Subcutaneous abdominal adipose tissue (tissue), 5 donors: ENCODE results near the gene YIPF1.

ENCODE experiments used
- H3K27ac ChIP-seq: one replicate; pipeline ENCODE4 v1.7.0; 2013; ENCODE audit warnings: low read depth, mild to moderate bottlenecking, inconsistent platforms, low read length, moderate library complexity
- H3K27me3 ChIP-seq, 5 donors: one replicate each; pipeline ENCODE4 v1.7.0; 2013; ENCODE audit warnings: low read length in 5 of 5, inconsistent platforms in 1 of 5; ENCODE audit not compliant: control insufficient read depth in 5 of 5, insufficient read depth in 4 of 5
- H3K36me3 ChIP-seq, 5 donors: one replicate each; pipeline ENCODE4 v1.7.0; 2013; ENCODE audit warnings: low read length in 5 of 5; ENCODE audit not compliant: control insufficient read depth in 5 of 5, insufficient read depth in 5 of 5
- H3K4me1 ChIP-seq, 5 donors: one replicate each; pipeline ENCODE4 v1.7.0; 2013; ENCODE audit warnings: low read length in 5 of 5, mild to moderate bottlenecking in 3 of 5, moderate library complexity in 1 of 5; ENCODE audit not compliant: control insufficient read depth in 5 of 5, insufficient read depth in 5 of 5
- H3K4me3 ChIP-seq, 5 donors: one replicate each; pipeline ENCODE4 v1.7.0; 2013; ENCODE audit warnings: low read length in 5 of 5, low read depth in 1 of 5
- H3K9ac ChIP-seq, 5 donors: one replicate each; pipeline ENCODE4 v1.7.0; 2013; ENCODE audit warnings: low read length in 5 of 5, mild to moderate bottlenecking in 4 of 5, moderate library complexity in 3 of 5
- H3K9me3 ChIP-seq, 5 donors: one replicate each; pipeline ENCODE4 v1.7.0; 2013; ENCODE audit warnings: low read length in 5 of 5; ENCODE audit not compliant: control insufficient read depth in 5 of 5
- donor health status: healthy.
- donor health status: healthy.
- donor health status: healthy.
- donor health status: healthy.
- donor health status: healthy.

Gene YIPF1

DNA sequence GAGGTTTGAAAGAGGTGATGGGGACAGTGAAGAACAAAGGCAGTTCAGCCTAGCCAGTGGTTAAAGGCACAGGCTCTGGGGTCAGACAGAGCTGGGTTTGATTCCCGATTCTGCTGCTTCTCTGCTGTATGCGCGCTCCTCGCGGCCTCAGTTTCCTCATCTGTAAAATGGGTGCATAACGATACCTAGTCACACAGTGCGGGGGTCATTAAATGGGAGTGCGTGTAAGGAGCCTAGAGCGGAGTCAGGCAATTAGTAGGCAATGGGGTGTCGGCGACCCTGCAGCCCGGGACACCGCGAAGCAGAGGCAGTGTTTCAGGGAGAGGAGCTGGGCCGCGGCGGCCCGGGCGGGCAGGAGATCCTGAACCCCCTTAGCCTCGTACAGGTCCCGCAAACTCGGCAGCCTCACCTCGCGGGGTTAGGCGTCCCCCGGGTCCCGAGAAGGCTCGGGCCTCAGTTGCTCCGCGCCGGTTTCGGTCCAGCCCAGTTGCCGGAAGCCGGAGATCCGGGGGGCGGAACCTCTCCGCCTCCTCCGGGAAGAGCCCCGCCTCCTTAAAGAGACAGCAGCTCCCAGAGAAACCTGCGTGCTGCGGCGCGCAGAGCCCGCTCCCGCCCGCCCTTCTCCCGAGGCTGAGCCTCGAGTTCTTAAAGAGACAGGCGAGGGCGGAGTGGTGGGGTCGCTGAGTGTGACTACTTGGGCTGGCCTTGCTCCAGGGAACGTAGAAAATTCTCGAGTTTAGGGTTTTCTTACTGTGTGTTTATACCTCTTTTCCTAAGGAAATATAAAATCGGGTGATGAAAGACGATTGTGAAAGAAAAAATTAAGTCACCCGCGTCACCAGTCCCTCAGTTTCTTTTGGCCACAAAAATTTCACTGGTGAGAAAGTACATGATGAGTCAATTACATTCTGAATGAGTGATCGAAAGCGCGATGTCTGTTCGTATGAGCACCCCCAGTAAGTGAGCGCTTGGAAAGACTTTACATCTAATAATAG is at the start of gene YIPF1:
TSS of gene YIPF1 (minus strand) at position 494 of the 995 bp plus-strand sequence. CDS start 860 bp downstream, outside the sequence.
- Histone ChIP-seq H3K27ac (peak within 1 kb of the TSS; percentile 77), H3K27me3 (no peaks in the 10 kb centered on the region), H3K9ac (peak within 1 kb of the TSS; percentile 23 to 92 (median 85))

DNA sequence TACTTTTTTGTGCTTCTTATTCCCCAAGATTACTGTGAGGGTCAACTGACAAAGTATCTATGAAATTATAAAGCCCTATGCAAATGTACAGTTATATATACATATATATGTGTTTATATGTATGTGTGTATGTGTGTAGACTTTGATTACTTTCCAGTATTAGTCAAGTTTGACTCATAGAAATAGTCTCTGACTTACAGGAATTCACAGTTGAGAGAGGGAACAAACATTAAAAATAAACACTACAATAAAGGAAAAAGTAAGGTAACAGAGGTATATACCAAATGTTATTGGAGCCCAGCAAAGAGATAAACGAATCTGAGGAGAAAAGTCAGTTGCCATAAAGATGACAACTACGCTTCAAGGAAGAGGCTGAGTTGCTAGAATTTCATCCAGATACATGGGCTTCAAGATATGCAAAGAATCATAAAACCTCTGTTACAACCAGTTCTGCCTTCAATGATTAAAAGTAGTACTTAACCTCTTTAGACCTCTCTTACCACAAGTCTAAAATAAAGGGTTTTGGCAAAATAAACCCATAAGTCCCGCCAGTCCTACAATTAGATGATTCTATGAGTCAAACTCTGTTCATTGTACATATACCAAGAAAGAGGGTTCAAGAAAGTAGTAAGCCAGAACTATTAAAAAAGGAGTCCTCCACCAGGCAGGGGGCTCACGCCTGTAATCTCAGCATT is 48.7 kb upstream of the YIPF1 start:
- no peak overlapping the region for H3K4me3 ChIP-seq
- no peak overlapping the region for H3K9ac ChIP-seq
- peaks cover 0 to 9% (median 3%) of the 10 kb centered on the region in 5 donors for H3K9me3 ChIP-seq
- H3K4me1 ChIP-seq = no peaks in the 10 kb centered on the region
- no peak overlapping the region for H3K27ac ChIP-seq
- no peaks in the 10 kb centered on the region for H3K27me3 ChIP-seq
- peaks cover 2 to 10% (median 3%) of the 10 kb centered on the region in 5 donors for H3K36me3 ChIP-seq

More for the DNA sequence above, at the start of gene YIPF1:
- peaks cover 2 to 27% (median 16%) of the 10 kb centered on the region in 5 donors for H3K4me1 ChIP-seq
- H3K4me3 ChIP-seq = peak within 1 kb of the TSS; percentile 77 to 98 (median 90)
- peaks cover 7 to 20% (median 8%) of the 10 kb centered on the region in 5 donors for H3K36me3 ChIP-seq
- no peaks in the 10 kb centered on the region for H3K9me3 ChIP-seq

DNA sequence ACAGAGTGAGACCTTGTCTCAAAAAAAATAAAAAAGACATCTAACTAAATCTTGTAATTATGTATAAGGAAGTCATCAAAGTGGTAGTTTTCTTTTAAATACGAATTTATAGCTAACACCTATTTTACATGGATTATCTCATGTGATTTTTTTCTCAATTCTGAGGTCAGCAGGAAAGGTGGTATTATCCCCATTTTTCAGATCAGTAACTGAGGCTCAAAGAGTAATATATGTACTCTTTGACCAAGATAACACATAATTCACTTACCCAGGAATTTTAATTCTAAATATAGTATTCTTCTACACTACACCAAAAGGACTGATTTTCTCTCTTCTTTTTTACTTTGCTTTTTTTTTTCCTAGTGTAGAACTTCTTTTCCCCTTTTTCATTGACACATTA is 46.8 kb upstream of the YIPF1 start:
- H3K4me3 ChIP-seq = no peak overlapping the region
- no peak overlapping the region for H3K27ac ChIP-seq
- H3K4me1 ChIP-seq = no peaks in the 10 kb centered on the region
- no peaks in the 10 kb centered on the region for H3K27me3 ChIP-seq
- H3K9me3 ChIP-seq = peaks cover 0 to 13% (median 3%) of the 10 kb centered on the region in 5 donors
- H3K36me3 ChIP-seq = peaks cover 2 to 10% (median 6%) of the 10 kb centered on the region in 5 donors
- no peak overlapping the region for H3K9ac ChIP-seq

DNA sequence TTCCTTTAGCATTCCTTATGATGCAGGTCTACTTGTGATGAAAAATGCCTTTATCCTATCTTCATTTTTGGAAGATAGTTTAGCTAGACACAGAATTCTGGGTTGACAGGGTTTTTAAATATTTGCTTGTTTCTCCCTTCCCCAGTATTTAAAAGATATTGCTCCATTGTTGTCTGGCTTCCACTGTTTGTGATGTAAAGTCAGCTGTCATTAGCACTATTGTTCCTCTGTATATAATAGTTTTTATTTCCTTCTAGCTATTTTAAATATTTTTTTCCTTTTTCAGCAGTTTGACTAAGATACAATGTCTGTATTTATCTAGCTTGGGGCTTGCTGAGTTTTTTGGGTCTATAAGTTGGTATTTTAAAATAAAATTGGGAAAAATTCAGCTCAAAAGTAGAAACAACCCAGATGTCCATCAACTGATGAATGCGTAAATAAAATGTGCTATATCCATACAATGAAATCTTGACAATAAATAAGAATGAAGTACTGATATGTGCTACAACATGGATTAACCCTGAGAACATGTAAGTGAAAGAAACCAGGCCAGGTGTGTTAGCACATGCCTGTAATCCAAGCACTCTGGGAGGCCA is 44.7 kb upstream of the YIPF1 start:
- Histone ChIP-seq H3K36me3 (peaks cover 3 to 14% (median 6%) of the 10 kb centered on the region in 5 donors), H3K9me3 (peaks cover 0 to 13% (median 3%) of the 10 kb centered on the region in 5 donors), H3K9ac (no peak overlapping the region), H3K4me1 (no peaks in the 10 kb centered on the region), H3K27ac (no peak overlapping the region), H3K4me3 (no peak overlapping the region), H3K27me3 (no peaks in the 10 kb centered on the region)

DNA sequence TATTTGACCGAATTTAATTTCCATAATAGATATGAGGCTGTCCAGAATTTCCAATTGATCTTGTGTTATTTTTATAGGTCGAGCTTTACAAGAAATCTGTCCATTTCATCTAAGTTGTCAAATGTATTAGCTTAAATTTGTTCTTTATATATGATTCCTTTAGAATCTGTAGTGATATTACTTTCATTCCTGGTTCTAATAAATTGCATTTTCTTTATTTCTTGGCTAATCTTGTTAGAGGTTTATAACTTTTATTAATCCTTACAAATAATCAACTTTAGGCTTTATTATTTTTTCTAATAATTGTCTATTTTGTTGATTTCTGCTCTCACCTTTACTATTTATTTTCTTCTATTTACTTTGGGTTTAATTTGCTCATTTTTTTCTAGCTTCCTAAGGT is 41.9 kb upstream of the YIPF1 start:
- Histone ChIP-seq H3K4me3 (no peak overlapping the region), H3K27me3 (no peaks in the 10 kb centered on the region), H3K27ac (no peak overlapping the region), H3K9me3 (peaks cover 0 to 13% (median 3%) of the 10 kb centered on the region in 5 donors), H3K9ac (no peak overlapping the region), H3K36me3 (peaks cover 11 to 24% (median 20%) of the 10 kb centered on the region in 5 donors), H3K4me1 (no peaks in the 10 kb centered on the region)

DNA sequence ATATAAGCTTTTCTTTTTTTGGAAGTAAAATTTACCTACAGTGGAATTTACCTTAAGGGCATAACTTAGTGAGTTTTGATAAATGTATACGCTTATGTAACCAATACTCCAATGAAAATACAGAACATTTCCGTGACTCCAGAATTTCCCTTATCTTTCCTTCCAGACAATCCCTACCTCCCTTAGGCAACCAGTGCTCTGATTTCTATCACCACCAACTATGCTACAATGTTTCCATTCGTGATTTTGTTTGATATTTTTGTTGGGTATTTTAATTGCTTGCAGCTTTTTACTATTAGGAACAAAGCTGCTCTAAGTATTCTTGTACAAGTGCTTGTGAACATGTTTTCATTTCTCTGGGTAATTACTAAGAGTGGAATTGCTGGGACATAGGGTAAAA is 41.3 kb upstream of the YIPF1 start:
- peaks cover 0 to 13% (median 3%) of the 10 kb centered on the region in 5 donors for H3K9me3 ChIP-seq
- no peak overlapping the region for H3K9ac ChIP-seq
- H3K27me3 ChIP-seq = no peaks in the 10 kb centered on the region
- no peak overlapping the region for H3K4me3 ChIP-seq
- no peaks in the 10 kb centered on the region for H3K4me1 ChIP-seq
- peaks cover 11 to 27% (median 20%) of the 10 kb centered on the region in 5 donors for H3K36me3 ChIP-seq
- no peak overlapping the region for H3K27ac ChIP-seq

DNA sequence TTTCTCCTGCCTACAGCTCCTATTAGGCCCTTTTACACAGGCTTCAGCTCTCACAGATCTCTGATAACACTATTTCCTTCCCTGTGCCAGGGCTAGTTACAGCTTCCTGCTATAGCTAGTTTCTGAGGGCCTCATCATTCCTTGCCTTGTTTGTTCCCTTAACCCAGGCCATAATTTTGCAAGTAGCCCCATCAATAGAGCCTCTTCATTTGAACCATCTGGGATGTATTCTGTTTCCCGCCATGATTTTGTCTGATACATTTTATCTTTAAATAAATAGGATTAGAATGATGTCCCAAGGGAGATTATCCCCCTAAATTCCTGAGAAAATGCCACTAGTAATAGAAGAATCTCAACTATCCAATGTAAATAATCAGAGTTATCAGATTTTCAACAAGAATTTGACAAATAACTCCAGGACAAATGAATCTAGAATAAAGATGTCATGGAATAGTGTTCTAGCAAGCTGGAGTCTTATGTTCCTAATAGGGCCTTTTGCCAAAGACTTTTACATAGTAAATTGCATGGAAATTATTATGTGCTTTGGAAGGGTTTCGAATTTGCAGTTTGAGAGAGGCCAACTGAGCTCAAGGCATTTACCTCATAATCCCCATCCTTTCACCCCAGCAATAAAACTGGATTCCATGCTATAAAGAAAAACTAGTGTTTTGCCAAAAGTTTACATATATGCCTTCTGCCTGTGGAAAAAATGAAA is 39.8 kb upstream of the YIPF1 start:
- H3K36me3 ChIP-seq = peaks cover 11 to 30% (median 20%) of the 10 kb centered on the region in 5 donors
- no peak overlapping the region for H3K4me3 ChIP-seq
- H3K9me3 ChIP-seq = peaks cover 0 to 8% (median 0%) of the 10 kb centered on the region in 5 donors
- H3K27ac ChIP-seq = no peak overlapping the region
- no peak overlapping the region for H3K9ac ChIP-seq
- no peaks in the 10 kb centered on the region for H3K27me3 ChIP-seq
- H3K4me1 ChIP-seq = no peaks in the 10 kb centered on the region

DNA sequence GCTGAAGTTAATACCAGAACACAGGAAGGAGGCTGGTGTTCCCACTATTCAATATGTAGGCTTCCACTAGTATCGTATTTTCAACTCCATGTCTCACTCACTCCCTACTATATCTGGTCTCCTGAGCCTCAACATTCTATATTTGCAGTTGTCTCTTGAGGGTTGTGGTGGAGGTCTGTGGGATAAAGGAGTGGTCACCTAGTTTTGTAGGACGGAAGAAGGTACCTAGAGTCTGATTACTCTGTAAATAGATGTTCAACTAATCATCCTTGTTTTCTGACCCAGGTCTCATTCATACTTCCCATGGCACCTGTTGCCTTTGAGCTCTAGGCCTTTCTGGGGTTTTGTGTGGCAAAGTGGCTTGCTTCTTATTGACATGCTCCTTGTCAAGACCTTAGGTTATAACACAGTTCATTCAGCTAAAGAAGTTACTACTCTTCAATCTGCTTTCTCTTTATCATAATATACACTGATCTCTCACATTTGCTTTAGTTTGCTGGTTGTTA is 37.8 kb upstream of the YIPF1 start:
- H3K4me3 ChIP-seq = no peak overlapping the region
- H3K36me3 ChIP-seq = peaks cover 16 to 38% (median 31%) of the 10 kb centered on the region in 5 donors
- H3K9me3 ChIP-seq = peaks cover 0 to 4% (median 0%) of the 10 kb centered on the region in 5 donors
- no peak overlapping the region for H3K9ac ChIP-seq
- no peaks in the 10 kb centered on the region for H3K4me1 ChIP-seq
- H3K27me3 ChIP-seq = no peaks in the 10 kb centered on the region
- no peak overlapping the region for H3K27ac ChIP-seq

DNA sequence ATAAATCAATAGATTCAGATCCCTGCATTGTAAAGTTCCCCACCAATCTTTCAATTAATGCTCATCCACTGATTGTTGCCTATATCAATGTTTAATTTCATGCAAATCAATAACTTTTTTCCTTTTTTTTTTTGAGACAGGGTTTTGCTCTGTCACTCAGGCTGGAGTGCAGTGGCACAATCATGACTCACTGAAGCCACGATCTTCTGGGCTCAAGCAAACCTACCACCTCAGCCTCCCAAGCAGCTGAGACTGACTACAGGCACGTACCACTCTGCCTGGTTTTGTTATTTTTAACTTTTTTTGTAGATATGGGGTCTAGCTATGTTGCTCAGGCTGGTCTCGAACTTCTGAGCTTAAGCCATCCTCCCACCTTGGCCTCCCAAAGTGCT is 30.1 kb upstream of the YIPF1 start:
- no peak overlapping the region for H3K9ac ChIP-seq
- no peak overlapping the region for H3K27ac ChIP-seq
- H3K4me3 ChIP-seq = no peak overlapping the region
- no peaks in the 10 kb centered on the region for H3K9me3 ChIP-seq
- H3K36me3 ChIP-seq = peaks cover 8 to 29% (median 19%) of the 10 kb centered on the region in 5 donors
- no peaks in the 10 kb centered on the region for H3K27me3 ChIP-seq
- no peaks in the 10 kb centered on the region for H3K4me1 ChIP-seq
